Measurements from ENCODE around the gene MACROD1. TPM values are rescaled to one million over a fixed set of nuclear protein-coding genes. Genes with fewer than 3 reads are reported as not detected.

The MACROD1 gene
- total RNA-seq, 4 donors from 2014 or later = 29.2 to 64.6 (median 46.2) TPM

DNA sequence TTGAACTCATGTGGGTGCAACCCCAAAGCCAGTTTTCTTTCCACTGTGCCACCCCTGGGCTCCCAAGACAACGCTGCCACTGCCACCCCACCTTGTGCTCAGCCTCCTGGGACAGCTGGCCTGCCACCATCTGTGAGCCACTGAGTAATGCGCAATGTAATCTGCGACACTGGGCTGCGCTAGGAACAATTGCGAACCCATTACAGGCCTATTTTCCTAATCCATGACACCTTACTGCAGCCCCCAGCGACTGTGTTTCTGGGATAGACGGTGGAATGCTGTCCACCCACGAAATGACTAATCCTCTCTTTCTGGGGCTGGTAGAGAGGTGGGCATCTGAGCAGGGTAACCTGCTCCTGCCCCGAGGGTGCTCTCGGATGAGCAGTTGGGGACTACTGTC, 108.0 kb downstream of the MACROD1 start:
- TF ChIP-seq POLR2A (IDR thresholded peaks at IDR 0.05) (no peak), EP300 (IDR thresholded peaks at IDR 0.05) (no peak)
- Histone ChIP-seq H3K9me3 (no peaks in the 10 kb centered on the region), H3K4me3 (no peak overlapping the region), H3K27ac (no peak overlapping the region), H3K27me3 (peaks cover 12% of the 10 kb centered on the region), H3K36me3 (no peaks in the 10 kb centered on the region), H3K4me1 (peaks cover 10% of the 10 kb centered on the region)
- no peak for DNase-seq (ENCODE audit: low spot score in 2 of 2)
- WGBS = 81% methylated on average over 9 of the region's 10 CpGs

DNA sequence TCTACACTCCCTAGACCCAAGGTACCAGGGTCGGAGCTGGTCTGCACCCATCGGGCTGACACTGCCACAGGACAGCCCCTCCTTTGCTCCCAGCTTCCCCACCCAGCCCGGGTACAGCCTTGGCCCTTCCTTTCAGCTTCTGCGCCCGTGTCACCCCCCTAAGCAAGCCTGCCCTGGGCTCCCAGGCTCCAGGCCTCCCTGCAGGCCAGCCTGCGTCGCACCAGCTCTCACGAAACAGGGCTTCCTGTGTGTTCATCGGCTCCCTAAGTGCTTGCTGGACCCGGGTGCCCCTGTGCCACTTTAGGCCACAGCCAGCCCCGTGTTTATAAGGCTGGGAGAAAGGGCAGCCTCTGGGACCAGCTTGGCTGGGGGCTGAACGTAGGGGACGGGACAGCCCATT, 109.1 kb downstream of the MACROD1 start:
- no peak for TF ChIP-seq POLR2AphosphoS5 (IDR thresholded peaks at IDR 0.05)
- H3K4me1 ChIP-seq = peaks cover 10% of the 10 kb centered on the region
- no peaks in the 10 kb centered on the region for H3K9me3 ChIP-seq
- H3K4me3 ChIP-seq = no peak overlapping the region
- DNase-seq (ENCODE audit: low spot score in 2 of 2) = no peak
- WGBS = 97% methylated on average over 6 of the region's 13 CpGs
- H3K27ac ChIP-seq = no peak overlapping the region
- peaks cover 4% of the 10 kb centered on the region for H3K27me3 ChIP-seq
- no peaks in the 10 kb centered on the region for H3K36me3 ChIP-seq

DNA sequence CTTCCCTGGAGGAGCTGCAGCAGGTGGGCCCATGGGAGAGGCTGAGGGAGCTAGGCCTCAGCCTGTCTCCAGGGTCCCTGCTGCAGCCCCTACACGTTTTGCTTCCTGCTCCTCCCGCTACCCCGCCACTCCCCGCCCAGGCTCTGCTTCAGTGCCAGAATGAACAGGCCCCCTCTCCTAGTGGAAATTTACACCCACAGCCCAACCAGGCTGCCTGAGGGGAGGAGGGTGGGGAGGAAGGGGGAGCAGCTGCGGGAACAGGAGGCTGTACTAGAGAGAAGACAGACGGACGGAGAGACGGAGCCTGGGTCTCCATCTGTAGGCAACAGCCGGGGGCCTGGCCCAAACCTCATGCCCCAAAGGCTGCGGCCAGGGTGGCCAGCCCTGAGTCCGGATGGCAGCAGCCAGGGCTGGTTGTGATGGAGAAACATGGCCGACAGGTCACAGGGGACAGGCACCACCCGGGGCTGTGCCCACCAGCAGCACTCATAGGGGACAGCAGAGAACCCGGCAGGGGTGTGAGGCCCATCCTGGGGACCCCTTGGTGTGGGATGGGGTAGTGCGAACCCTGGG, 109.6 kb downstream of the MACROD1 start:
- DNase-seq (ENCODE audit: low spot score in 2 of 2) = no peak
- no peak overlapping the region for H3K4me3 ChIP-seq
- 49% methylated on average over 4 of the region's 15 CpGs for WGBS
- peaks cover 8% of the 10 kb centered on the region for H3K4me1 ChIP-seq
- TF ChIP-seq, protein P1, sequence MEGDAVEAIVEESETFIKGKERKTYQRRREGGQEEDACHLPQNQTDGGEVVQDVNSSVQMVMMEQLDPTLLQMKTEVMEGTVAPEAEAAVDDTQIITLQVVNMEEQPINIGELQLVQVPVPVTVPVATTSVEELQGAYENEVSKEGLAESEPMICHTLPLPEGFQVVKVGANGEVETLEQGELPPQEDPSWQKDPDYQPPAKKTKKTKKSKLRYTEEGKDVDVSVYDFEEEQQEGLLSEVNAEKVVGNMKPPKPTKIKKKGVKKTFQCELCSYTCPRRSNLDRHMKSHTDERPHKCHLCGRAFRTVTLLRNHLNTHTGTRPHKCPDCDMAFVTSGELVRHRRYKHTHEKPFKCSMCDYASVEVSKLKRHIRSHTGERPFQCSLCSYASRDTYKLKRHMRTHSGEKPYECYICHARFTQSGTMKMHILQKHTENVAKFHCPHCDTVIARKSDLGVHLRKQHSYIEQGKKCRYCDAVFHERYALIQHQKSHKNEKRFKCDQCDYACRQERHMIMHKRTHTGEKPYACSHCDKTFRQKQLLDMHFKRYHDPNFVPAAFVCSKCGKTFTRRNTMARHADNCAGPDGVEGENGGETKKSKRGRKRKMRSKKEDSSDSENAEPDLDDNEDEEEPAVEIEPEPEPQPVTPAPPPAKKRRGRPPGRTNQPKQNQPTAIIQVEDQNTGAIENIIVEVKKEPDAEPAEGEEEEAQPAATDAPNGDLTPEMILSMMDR (IDR thresholded peaks at IDR 0.05) = no peak
- no peak for TF ChIP-seq POLR2AphosphoS5 (IDR thresholded peaks at IDR 0.05)
- H3K27ac ChIP-seq = no peak overlapping the region
- no peaks in the 10 kb centered on the region for H3K9me3 ChIP-seq
- no peaks in the 10 kb centered on the region for H3K36me3 ChIP-seq
- peaks cover 3% of the 10 kb centered on the region for H3K27me3 ChIP-seq

DNA sequence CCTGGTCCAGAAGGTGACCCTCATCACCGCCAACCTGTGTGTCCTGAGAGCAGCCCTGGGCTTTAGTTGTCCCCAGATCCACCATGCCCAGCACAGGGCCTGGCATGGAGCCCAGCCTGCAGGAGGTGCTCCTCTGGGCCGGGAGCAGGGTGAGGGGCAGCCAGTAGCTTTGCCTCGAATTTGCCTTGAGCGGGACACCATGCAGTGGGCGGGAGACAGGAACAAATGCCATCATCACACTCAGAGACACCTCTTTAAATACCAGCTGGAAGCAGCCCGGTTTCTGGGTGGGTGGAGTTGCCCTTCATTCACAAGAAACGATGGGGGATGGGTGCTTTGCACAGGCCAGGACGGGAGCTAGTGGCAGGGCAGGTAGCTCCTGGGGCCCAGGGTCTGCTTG, 110.8 kb downstream of the MACROD1 start:
- no peak for DNase-seq (ENCODE audit: low spot score in 2 of 2)
- TF ChIP-seq EP300 (IDR thresholded peaks at IDR 0.05) (no peak), POLR2AphosphoS5 (IDR thresholded peaks at IDR 0.05) (no peak), POLR2A (IDR thresholded peaks at IDR 0.05) (no peak)
- TF ChIP-seq, protein P1 (IDR thresholded peaks at IDR 0.05) = no peak
- no peaks in the 10 kb centered on the region for H3K9me3 ChIP-seq
- WGBS = 65% methylated on average over 7 of the region's 8 CpGs
- H3K27me3 ChIP-seq = no peaks in the 10 kb centered on the region
- no peaks in the 10 kb centered on the region for H3K36me3 ChIP-seq
- no peak overlapping the region for H3K4me3 ChIP-seq
- no peaks in the 10 kb centered on the region for H3K4me1 ChIP-seq
- no peak overlapping the region for H3K27ac ChIP-seq

DNA sequence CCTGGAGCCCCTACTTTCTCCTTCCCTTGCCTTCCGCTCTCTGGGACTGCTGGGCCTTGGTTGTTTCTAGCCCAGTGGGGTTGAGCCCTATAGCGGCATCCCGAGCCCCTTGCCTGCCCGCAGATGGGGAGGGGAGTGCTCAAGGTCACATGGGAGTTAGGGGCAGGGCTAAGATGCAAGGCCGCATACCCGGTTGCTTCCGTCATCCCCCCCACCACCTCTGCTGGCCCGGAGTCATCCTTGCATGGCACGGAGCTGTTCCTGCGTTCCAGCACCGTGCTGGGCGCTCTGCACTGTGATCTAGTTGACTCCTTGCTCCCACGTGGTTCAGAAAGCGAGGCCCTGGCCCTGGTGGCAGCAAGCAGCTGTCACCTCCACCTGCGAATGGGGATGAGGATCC, 112.2 kb downstream of the MACROD1 start:
- Histone ChIP-seq H3K9me3 (no peaks in the 10 kb centered on the region), H3K27me3 (no peaks in the 10 kb centered on the region), H3K27ac (no peak overlapping the region), H3K36me3 (no peaks in the 10 kb centered on the region), H3K4me1 (no peaks in the 10 kb centered on the region), H3K4me3 (no peak overlapping the region)
- DNase-seq (ENCODE audit: low spot score in 2 of 2) = no peak
- WGBS = 88% methylated on average over 10 of the region's 15 CpGs
- no peak for TF ChIP-seq POLR2AphosphoS5 (IDR thresholded peaks at IDR 0.05)
- TF ChIP-seq, protein P1 (IDR thresholded peaks at IDR 0.05) = no peak
- no peak for TF ChIP-seq EP300 (IDR thresholded peaks at IDR 0.05)
- TF ChIP-seq POLR2A (IDR thresholded peaks at IDR 0.05) = no peak

DNA sequence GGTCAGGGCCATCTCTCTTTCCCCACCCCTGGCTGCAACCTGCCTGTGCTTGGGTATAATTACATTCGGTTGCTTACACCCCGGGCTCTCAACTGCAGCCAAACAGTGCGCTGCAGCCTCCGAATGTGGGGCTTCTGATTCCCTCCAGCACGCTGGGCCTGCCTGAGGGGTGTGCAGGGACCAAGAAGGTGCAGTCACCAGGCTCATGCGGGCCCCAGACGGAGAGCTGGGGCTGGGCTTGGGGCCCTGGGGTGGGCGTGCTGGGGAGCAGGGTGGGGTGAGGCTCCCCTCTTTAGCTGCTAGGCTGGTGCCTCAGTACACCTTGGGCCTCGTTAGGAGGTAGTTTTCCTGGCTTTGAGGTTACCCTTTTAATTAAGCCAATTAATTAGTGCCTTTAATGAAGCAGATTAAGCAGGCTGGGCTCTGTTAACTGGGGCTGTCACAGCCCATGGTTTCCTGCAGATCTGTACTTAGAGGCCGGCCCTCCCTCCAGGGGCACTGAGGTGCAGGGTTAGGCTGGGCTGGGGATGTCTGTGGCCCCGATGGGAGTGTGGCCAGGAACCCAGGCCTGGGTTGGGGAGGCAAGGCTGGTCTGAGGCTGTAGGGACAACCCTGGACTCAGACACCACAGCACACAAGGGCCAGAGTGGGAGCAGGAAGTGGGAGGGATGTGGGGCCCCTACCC, 112.8 kb downstream of the MACROD1 start:
- no peaks in the 10 kb centered on the region for H3K9me3 ChIP-seq
- no peaks in the 10 kb centered on the region for H3K27me3 ChIP-seq
- TF ChIP-seq POLR2A (IDR thresholded peaks at IDR 0.05) (no peak), POLR2AphosphoS5 (IDR thresholded peaks at IDR 0.05) (no peak), EP300 (IDR thresholded peaks at IDR 0.05) (no peak)
- TF ChIP-seq, protein P1 (IDR thresholded peaks at IDR 0.05) = no peak
- H3K36me3 ChIP-seq = no peaks in the 10 kb centered on the region
- H3K4me3 ChIP-seq = no peak overlapping the region
- H3K27ac ChIP-seq = no peak overlapping the region
- H3K4me1 ChIP-seq = no peaks in the 10 kb centered on the region
- DNase-seq (ENCODE audit: low spot score in 2 of 2) = no peak
- 45% methylated on average over 2 of the region's 11 CpGs for WGBS

All from suprapubic skin (tissue), 4 donors.